Measurements from ENCODE around the gene GFAP.

GRCh38 chr17:44932096-44932786, 16.9 kb upstream of the GFAP start:
- TF ChIP-seq, protein P1, sequence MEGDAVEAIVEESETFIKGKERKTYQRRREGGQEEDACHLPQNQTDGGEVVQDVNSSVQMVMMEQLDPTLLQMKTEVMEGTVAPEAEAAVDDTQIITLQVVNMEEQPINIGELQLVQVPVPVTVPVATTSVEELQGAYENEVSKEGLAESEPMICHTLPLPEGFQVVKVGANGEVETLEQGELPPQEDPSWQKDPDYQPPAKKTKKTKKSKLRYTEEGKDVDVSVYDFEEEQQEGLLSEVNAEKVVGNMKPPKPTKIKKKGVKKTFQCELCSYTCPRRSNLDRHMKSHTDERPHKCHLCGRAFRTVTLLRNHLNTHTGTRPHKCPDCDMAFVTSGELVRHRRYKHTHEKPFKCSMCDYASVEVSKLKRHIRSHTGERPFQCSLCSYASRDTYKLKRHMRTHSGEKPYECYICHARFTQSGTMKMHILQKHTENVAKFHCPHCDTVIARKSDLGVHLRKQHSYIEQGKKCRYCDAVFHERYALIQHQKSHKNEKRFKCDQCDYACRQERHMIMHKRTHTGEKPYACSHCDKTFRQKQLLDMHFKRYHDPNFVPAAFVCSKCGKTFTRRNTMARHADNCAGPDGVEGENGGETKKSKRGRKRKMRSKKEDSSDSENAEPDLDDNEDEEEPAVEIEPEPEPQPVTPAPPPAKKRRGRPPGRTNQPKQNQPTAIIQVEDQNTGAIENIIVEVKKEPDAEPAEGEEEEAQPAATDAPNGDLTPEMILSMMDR (IDR thresholded peaks at IDR 0.05; ENCODE audit: insufficient read depth, low read length, poor library complexity, severe bottlenecking) = no peak
- no peak for TF ChIP-seq EZH2phosphoT487 (conservative IDR thresholded peaks at IDR 0.05; ENCODE audit: low read length)
